GM12801 (cell line): ENCODE data around the gene ALDH7A1.

Experiments used
- CTCF ChIP-seq: IDR thresholded peaks from one replicate; pipeline ENCODE4 v1.5.1; 2011; ENCODE audit warnings: control low read depth; ENCODE audit not compliant: insufficient read length; ENCODE audit errors: extremely low read depth

ALDH7A1 gene

GRCh38 chr5:126605525-126605924, 10.5 kb upstream of the ALDH7A1 start:
- TF ChIP-seq CTCF = no peak

GRCh38 chr5:126603402-126603991, 8.5 kb upstream of the ALDH7A1 start:
- TF ChIP-seq CTCF = no peak

- TF ChIP-seq CTCF = no peak
Measured at GRCh38 chr5:126600631-126601511, 5.9 kb upstream of the ALDH7A1 start, which contains the start of gene PHAX. Gene PHAX (plus strand): TSS chr5:126600947. CDS start chr5:126600963, 16 bp downstream.

- no peak for TF ChIP-seq CTCF
Measured at GRCh38 chr5:126599499-126599898, 4.5 kb upstream of the ALDH7A1 start.

- no peak for TF ChIP-seq CTCF
Measured at GRCh38 chr5:126597156-126597555, 2.1 kb upstream of the ALDH7A1 start.

GRCh38 chr5:126595486-126596083, 566 bp upstream of the ALDH7A1 start:
- no peak for TF ChIP-seq CTCF

- no peak for TF ChIP-seq CTCF
Measured at GRCh38 chr5:126591549-126591948, 3.5 kb downstream of the ALDH7A1 start.
